ENCODE data around the gene ERCC3. TPM values are rescaled to one million over a fixed set of nuclear protein-coding genes. Genes with fewer than 3 reads are reported as not detected.

ERCC3 gene
- total and polyA plus RNA-seq, 2 donors (not counting 3 experiments of a cell fraction or from before 2014, with no cell fraction given): 40.7 to 47.3 TPM

DNA sequence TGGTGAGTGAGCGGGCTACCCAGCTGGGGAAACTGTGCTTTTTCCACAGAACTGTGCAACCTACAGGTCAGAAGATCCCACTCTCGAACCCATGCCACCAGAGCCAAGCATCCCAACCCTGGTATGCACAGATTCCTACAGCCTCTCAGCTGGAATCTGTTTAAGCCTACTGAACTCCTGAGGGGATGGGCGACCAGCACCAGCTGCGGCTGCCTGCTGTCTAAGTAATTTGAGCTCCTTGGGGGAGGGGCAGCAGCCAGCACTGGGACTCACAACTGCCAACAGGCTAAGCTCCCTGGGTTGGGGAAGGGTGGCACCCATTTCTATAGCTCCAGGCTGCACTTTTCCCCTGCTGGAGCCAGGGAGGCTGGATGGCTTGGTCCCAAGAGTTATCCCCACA, 85.6 kb downstream of the ERCC3 start:
- DNase-seq (ENCODE audit: low read depth, low spot score): no peak
- FAIRE-seq: no peak
- intact Hi-C loops (cut with micrococcal nuclease): no loop called here

More for the DNA sequence above, 85.6 kb downstream of the ERCC3 start:
- Histone ChIP-seq H3K9me3 (replicated peaks; ENCODE audit: control insufficient read depth, insufficient read depth, low read length) (no peaks in the 10 kb centered on the region), H3K4me2 (ENCODE audit: insufficient read depth, low read length) (no peak overlapping the region), H3K4me3 (replicated peaks in 1 of 3; ENCODE audit: insufficient read depth in 1 of 3, low read depth in 1 of 3, low read length in 3 of 3) (no peak overlapping the region), H3K4me1 (ENCODE audit: control insufficient read depth, extremely low read depth, insufficient read depth, low read length) (no peaks in the 10 kb centered on the region), H4K20me1 (replicated peaks; ENCODE audit: control insufficient read depth, extremely low read depth, insufficient read depth, low read length) (no peaks in the 10 kb centered on the region), H3K36me3 (ENCODE audit: control insufficient read depth in 2 of 2, extremely low read depth in 1 of 2, insufficient read depth in 2 of 2, low read length in 2 of 2) (no peaks in the 10 kb centered on the region), H2AFZ (ENCODE audit: low read depth, low read length) (no peak overlapping the region), H3K9me1 (replicated peaks; ENCODE audit: control insufficient read depth, extremely low read depth, insufficient read depth, low read length) (no peaks in the 10 kb centered on the region), H3K9ac (replicated peaks; ENCODE audit: extremely low read depth, insufficient read depth, low read length) (no peak overlapping the region), H3K79me2 (ENCODE audit: control insufficient read depth, insufficient read depth, low read length) (no peaks in the 10 kb centered on the region), H3K27me3 (ENCODE audit: control insufficient read depth in 2 of 2, insufficient read depth in 2 of 2, low read length in 2 of 2) (peaks cover 2 to 5% of the 10 kb centered on the region in 2 experiments), H3K27ac (ENCODE audit: insufficient read depth, low read depth, low read length) (no peak overlapping the region)
- ChIA-PET POLR2A (no interaction called here), CTCF (no interaction called here)
- no peak for TF ChIP-seq GATA2 (IDR thresholded peaks at IDR 0.05; ENCODE audit: insufficient read depth, insufficient read length, low read depth, low read length)
- TF ChIP-seq JUN (IDR thresholded peaks at IDR 0.05; ENCODE audit: borderline replicate concordance, insufficient read depth, insufficient read length, low read depth): no peak
- no peak for TF ChIP-seq POLR2A (IDR thresholded peaks at IDR 0.05; ENCODE audit: low read depth, low read length)
- no peak for TF ChIP-seq FOS (IDR thresholded peaks at IDR 0.05; ENCODE audit: borderline replicate concordance, insufficient read depth, low read length)
- TF ChIP-seq POLR2AphosphoS5 (IDR thresholded peaks at IDR 0.05; ENCODE audit: insufficient read depth, low read depth, low read length): no peak
- no peak for TF ChIP-seq CTCF (IDR thresholded peaks at IDR 0.05; ENCODE audit: extremely low read depth in 1 of 2, insufficient read depth in 1 of 2, low read depth in 1 of 2, low read length in 2 of 2)
- no peak for TF ChIP-seq MYC (IDR thresholded peaks at IDR 0.05; ENCODE audit: low read depth, low read length)
- TF ChIP-seq EZH2 (IDR thresholded peaks at IDR 0.05; ENCODE audit: borderline replicate concordance, low read depth, low read length, severe bottlenecking): no peak
- no TSS peak for BruUV-seq (replicated peaks)
- dilution Hi-C loops (cut with MboI; ENCODE audit: extremely low pct_ligation_motif_present, low sequenced_read_pairs): no loop called here

Small RNA genes within 50 kb of the gene (small RNA-seq; reads per million reads assigned to genes)
- gene RNU6-1147P (ENCODE audit: insufficient read depth, insufficient read length, low read depth, low replicate concordance): not detected

Other genes with a start within 250 kb of the ERCC3 start
- gene BIN1, start 187.0 kb downstream of the ERCC3 start, total RNA-seq: 36.9 and 41.1 TPM in 2 replicates
- gene BIN1, start 187.0 kb downstream of the ERCC3 start, polyA plus RNA-seq: 25.8 and 26.3 TPM in 2 replicates
- not detected in 2 replicates for gene CYP27C1, start 73.8 kb downstream of the ERCC3 start, total RNA-seq
- not detected in 2 replicates for gene CYP27C1, start 73.8 kb downstream of the ERCC3 start, polyA plus RNA-seq
- 20.5 and 25.7 TPM in 2 replicates for gene MAP3K2, start 93.8 kb upstream of the ERCC3 start, total RNA-seq
- gene MAP3K2, start 93.8 kb upstream of the ERCC3 start, polyA plus RNA-seq: 2.6 and 3.4 TPM in 2 replicates
- gene PROC, start 124.3 kb upstream of the ERCC3 start, total RNA-seq: not detected in 2 replicates
- gene PROC, start 124.3 kb upstream of the ERCC3 start, polyA plus RNA-seq: 0.06 TPM in 1 of 2 replicates, not detected in the other
- gene IWS1, start 232.3 kb upstream of the ERCC3 start, total RNA-seq: 44.9 and 51.0 TPM in 2 replicates
- 10.4 and 14.7 TPM in 2 replicates for gene IWS1, start 232.3 kb upstream of the ERCC3 start, polyA plus RNA-seq
- gene MYO7B, start 241.5 kb upstream of the ERCC3 start, total RNA-seq: 0.09 TPM in 1 of 2 replicates, not detected in the other
- 0.17 and 0.18 TPM in 2 replicates for gene MYO7B, start 241.5 kb upstream of the ERCC3 start, polyA plus RNA-seq